Sigmoid colon (tissue), 7 donors: ENCODE measurements around the gene SLC28A2. TPM values are rescaled to one million over a fixed set of nuclear protein-coding genes. Genes with fewer than 3 reads are reported as not detected.
A peak's percentile ranks its signal among the peaks of the same experiment; 100 is the strongest.

Source experiments
- DNase-seq: peaks from one replicate; pipeline ENCODE4 v3.0.0-alpha.2; 2019
- H3K27ac ChIP-seq, 4 donors: fragments of 200-600 bp; sonication (generic); one replicate each; pipeline ENCODE4 v1.5.1; 2016 to 2019; ENCODE audit warnings: mild to moderate bottlenecking in 1 of 4
- H3K27me3 ChIP-seq, 3 donors: fragments of 200-600 bp; sonication (generic); one replicate each; pipeline ENCODE4 v1.5.1; 2019; ENCODE audit warnings: mild to moderate bottlenecking in 1 of 3
- H3K36me3 ChIP-seq, 4 donors: fragments of 200-600 bp; sonication (generic); one replicate each; pipeline ENCODE4 v1.5.1; 2016 to 2019
- H3K4me1 ChIP-seq, 4 donors: fragments of 200-600 bp; sonication (generic); one replicate each; pipeline ENCODE4 v1.5.1; 2017 to 2019
- H3K4me3 ChIP-seq, 4 donors: fragments of 200-600 bp; sonication (generic); one replicate each; pipeline ENCODE4 v1.5.1; 2017 to 2019; ENCODE audit warnings: mild to moderate bottlenecking in 2 of 4, moderate library complexity in 1 of 4
- H3K9me3 ChIP-seq, 4 donors: fragments of 200-600 bp in 3 of 4; sonication (generic) in 3 of 4; one replicate each; pipeline versions ENCODE4 v1.5.1 to v1.6.1; 2013 to 2019
- EP300 ChIP-seq, 4 donors: sonication (generic); formaldehyde crosslinking; IDR thresholded peaks; one replicate each; pipeline ENCODE4 v1.6.1; 2017; ENCODE audit warnings: antibody characterized with exemption in 4 of 4
- POLR2A ChIP-seq, 2 donors: fragments of 450-650 bp; IDR thresholded peaks; one replicate each; pipeline ENCODE4 v1.6.1; 2016; ENCODE audit warnings: antibody characterized with exemption in 2 of 2, mild to moderate bottlenecking in 2 of 2, moderate library complexity in 2 of 2
- POLR2AphosphoS5 ChIP-seq, 4 donors: sonication (generic); formaldehyde crosslinking; IDR thresholded peaks; one replicate each; pipeline ENCODE4 v1.6.1; 2017; ENCODE audit warnings: antibody characterized with exemption in 4 of 4
- WGBS, 2 donors: extraction: QIAGEN DNeasy Blood & Tissue Kit; methylation state at CpG; one replicate each; pipeline ENCODE4 v1.1.7; 2013; 5-methylcytosine and 5-hydroxymethylcytosine counted together
- intact Hi-C: fragments of 100-400 bp; cut with DNase I; formaldehyde crosslinking; loops from one replicate; pipeline ENCODE4 v1.15.1; 2023
- polyA plus RNA-seq, 3 donors: library from polyadenylated mRNA; stranded (reverse); fragments of 200-250 nt; gene quantifications; one replicate each; pipeline ENCODE4 v1.2.3, GENCODE V29; 2013
- total RNA-seq, 4 donors: library from RNA; depleted of rRNA; stranded (reverse); fragments of >200 nt; gene quantifications; one replicate each; pipeline ENCODE4 v1.1.0, GENCODE V29; 2016
- TF ChIP-seq, protein P1 (sequence below), 4 experiments: fragments of 450-650 bp in 3 of 4; fragments of 200-600 bp in 1 of 4; IDR thresholded peaks; one replicate each; pipeline ENCODE4 v1.5.1; 2016 to 2019; ENCODE audit warnings: antibody characterized with exemption in 4 of 4, mild to moderate bottlenecking in 3 of 4, moderate library complexity in 2 of 4
- donor health status: healthy with polysubstance abuse.
- donor health status: Bipolar disorder and iron deficiency.
- donor health status: healthy.

SLC28A2 gene, protein sequence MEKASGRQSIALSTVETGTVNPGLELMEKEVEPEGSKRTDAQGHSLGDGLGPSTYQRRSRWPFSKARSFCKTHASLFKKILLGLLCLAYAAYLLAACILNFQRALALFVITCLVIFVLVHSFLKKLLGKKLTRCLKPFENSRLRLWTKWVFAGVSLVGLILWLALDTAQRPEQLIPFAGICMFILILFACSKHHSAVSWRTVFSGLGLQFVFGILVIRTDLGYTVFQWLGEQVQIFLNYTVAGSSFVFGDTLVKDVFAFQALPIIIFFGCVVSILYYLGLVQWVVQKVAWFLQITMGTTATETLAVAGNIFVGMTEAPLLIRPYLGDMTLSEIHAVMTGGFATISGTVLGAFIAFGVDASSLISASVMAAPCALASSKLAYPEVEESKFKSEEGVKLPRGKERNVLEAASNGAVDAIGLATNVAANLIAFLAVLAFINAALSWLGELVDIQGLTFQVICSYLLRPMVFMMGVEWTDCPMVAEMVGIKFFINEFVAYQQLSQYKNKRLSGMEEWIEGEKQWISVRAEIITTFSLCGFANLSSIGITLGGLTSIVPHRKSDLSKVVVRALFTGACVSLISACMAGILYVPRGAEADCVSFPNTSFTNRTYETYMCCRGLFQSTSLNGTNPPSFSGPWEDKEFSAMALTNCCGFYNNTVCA
- total RNA-seq: not detected
- 1 to 10 TPM; 1.2 to 3.0 (median 1.8) TPM for polyA plus RNA-seq

DNA sequence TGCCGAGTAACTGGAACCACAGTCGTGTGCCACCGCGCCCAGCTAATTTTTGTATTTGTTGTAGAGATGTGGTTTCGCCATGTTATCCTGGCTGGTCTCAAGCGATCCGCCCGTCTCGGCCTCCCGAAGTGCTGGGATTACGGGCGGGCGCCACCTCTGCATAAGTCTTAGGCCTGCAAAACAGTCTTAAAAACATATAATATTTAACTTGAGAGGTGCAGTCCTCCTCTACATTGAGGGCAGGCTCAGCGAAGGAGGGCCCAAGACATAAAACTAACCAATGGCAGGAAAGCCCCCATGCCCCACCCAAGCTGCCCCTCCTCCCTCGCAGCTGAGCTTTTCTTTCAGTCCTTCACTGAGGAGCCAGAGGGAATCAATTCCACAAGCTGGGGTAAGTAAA, at the start of gene SLC28A2:
Gene SLC28A2, plus strand, starts transcription at position 347 of the 400 bp plus-strand sequence. CDS start 982 bp downstream, outside the sequence.
- intact Hi-C loops: no loop called here
- no peaks in the 10 kb centered on the region for H3K36me3 ChIP-seq
- 77 to 89% methylated on average over 15 of the region's 15 CpGs for WGBS, 2 donors
- H3K27me3 ChIP-seq: no peaks in the 10 kb centered on the region
- no peaks in the 10 kb centered on the region for H3K9me3 ChIP-seq
- H3K4me3 ChIP-seq: no peak within 1 kb of the TSS
- peaks cover 0 to 8% (median 3%) of the 10 kb centered on the region in 4 donors for H3K4me1 ChIP-seq
- no peak for DNase-seq
- TF ChIP-seq EP300 (IDR thresholded peaks at IDR 0.05) (no peak), POLR2AphosphoS5 (IDR thresholded peaks at IDR 0.05) (no peak), POLR2A (IDR thresholded peaks at IDR 0.05) (no peak)
- TF ChIP-seq, protein P1, sequence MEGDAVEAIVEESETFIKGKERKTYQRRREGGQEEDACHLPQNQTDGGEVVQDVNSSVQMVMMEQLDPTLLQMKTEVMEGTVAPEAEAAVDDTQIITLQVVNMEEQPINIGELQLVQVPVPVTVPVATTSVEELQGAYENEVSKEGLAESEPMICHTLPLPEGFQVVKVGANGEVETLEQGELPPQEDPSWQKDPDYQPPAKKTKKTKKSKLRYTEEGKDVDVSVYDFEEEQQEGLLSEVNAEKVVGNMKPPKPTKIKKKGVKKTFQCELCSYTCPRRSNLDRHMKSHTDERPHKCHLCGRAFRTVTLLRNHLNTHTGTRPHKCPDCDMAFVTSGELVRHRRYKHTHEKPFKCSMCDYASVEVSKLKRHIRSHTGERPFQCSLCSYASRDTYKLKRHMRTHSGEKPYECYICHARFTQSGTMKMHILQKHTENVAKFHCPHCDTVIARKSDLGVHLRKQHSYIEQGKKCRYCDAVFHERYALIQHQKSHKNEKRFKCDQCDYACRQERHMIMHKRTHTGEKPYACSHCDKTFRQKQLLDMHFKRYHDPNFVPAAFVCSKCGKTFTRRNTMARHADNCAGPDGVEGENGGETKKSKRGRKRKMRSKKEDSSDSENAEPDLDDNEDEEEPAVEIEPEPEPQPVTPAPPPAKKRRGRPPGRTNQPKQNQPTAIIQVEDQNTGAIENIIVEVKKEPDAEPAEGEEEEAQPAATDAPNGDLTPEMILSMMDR (IDR thresholded peaks at IDR 0.05): no peak
- H3K27ac ChIP-seq: no peak within 1 kb of the TSS

DNA sequence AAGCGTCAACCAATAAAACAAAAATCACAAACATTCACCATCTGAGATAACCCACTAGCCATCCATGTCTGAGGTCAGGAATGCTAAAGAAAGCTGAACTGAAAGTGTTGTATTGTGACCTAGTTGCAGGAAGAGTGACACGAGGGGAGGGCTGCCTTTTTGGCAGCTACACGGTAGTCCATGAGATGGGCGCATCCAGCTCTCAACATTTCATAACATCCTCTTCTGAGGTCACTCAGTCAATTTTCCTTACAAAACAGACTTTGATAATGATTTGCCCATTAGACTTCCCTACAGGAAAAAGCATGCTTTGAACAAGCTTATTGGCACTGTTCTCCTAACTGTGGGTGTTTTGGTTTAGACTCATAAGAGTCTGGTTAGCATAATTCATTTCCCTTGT, 48.9 kb upstream of the SLC28A2 start:
- H3K4me3 ChIP-seq: no peak overlapping the region
- H3K27ac ChIP-seq: no peak overlapping the region
- DNase-seq: no peak
- no peak for TF ChIP-seq POLR2AphosphoS5 (IDR thresholded peaks at IDR 0.05)
- TF ChIP-seq POLR2A (IDR thresholded peaks at IDR 0.05): no peak
- WGBS, 2 donors: 78 to 81% methylated on average over 4 of the region's 4 CpGs
- no peaks in the 10 kb centered on the region for H3K9me3 ChIP-seq
- H3K36me3 ChIP-seq: no peaks in the 10 kb centered on the region
- intact Hi-C loops: loop anchor here (5.0 kb wide), 1 partner anchor 174 kb away; the partner anchor contains the start of gene GATM
- no peaks in the 10 kb centered on the region for H3K27me3 ChIP-seq
- H3K4me1 ChIP-seq: peaks cover 0 to 11% (median 7%) of the 10 kb centered on the region in 4 donors

DNA sequence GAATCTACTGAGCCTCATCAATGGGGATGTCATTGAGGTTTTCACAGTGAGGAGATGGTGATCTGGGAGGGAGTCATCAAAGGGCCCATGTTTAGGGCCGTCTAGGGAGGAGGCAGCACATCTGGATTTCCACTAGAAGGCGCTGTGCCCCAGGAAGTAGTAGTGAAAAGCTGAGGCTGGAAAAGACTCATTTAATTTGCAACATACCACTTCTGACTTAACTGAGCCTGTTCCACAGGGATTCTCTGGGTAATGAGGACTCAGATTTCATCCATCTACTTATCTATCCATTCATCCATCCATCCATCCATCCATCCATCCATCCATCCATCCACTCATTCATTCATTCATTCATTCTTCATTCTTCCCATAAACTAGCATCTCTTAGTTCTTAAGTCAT, 46.8 kb upstream of the SLC28A2 start:
- H3K27ac ChIP-seq: no peak overlapping the region
- no peaks in the 10 kb centered on the region for H3K9me3 ChIP-seq
- TF ChIP-seq, protein P1 (IDR thresholded peaks at IDR 0.05): peak; percentile 32 to 75 (median 67)
- TF ChIP-seq POLR2AphosphoS5 (IDR thresholded peaks at IDR 0.05): no peak
- no peak for TF ChIP-seq EP300 (IDR thresholded peaks at IDR 0.05)
- TF ChIP-seq POLR2A (IDR thresholded peaks at IDR 0.05): no peak
- DNase-seq: no peak
- intact Hi-C loops: no loop called here
- no peaks in the 10 kb centered on the region for H3K36me3 ChIP-seq
- no peaks in the 10 kb centered on the region for H3K27me3 ChIP-seq
- 1 to 3% methylated on average over 2 of the region's 2 CpGs for WGBS, 2 donors
- H3K4me3 ChIP-seq: no peak overlapping the region
- peaks cover 0 to 4% (median 0%) of the 10 kb centered on the region in 4 donors for H3K4me1 ChIP-seq

GRCh38 chr15:45212493-45212892, 39.5 kb upstream of the SLC28A2 start:
- no peak for DNase-seq
- Histone ChIP-seq H3K27ac (no peak overlapping the region), H3K27me3 (no peaks in the 10 kb centered on the region), H3K4me3 (no peak overlapping the region), H3K36me3 (no peaks in the 10 kb centered on the region), H3K4me1 (no peaks in the 10 kb centered on the region), H3K9me3 (no peaks in the 10 kb centered on the region)
- TF ChIP-seq, protein P1 (IDR thresholded peaks at IDR 0.05): no peak
- TF ChIP-seq EP300 (IDR thresholded peaks at IDR 0.05) (no peak), POLR2AphosphoS5 (IDR thresholded peaks at IDR 0.05) (no peak), POLR2A (IDR thresholded peaks at IDR 0.05) (no peak)
- WGBS, 2 donors: 61 to 71% methylated on average over 1 of the region's 1 CpG
- intact Hi-C loops: no loop called here

DNA sequence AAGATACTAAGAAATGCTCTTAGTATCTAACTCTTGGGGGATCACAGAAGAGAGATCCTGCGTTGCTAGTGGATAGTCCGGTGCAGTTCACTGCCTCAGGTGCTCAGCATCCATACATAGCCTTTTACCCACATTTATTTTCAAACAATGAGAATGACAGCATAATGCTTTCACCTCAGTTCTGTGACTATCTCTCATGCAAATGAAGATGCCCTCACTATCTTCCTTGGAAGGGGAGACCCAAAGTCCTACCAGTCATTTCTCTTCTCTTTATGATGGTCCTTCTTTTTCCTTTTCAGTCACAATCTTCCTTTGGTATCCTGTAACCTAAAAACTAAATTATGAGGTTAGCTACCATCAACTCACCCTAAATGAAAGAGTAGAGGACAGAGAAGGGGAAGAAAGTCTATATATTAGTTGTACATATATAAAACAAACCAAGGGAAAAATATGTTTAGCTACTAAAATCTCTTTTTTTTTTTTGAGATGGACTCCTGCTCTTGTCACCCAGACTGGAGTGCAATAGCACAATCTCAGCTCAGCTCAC, 30.9 kb upstream of the SLC28A2 start:
- Histone ChIP-seq H3K27me3 (no peaks in the 10 kb centered on the region), H3K36me3 (no peaks in the 10 kb centered on the region), H3K9me3 (no peaks in the 10 kb centered on the region), H3K27ac (no peak overlapping the region), H3K4me1 (no peaks in the 10 kb centered on the region), H3K4me3 (no peak overlapping the region)
- WGBS, 2 donors: 91 to 95% methylated on average over 2 of the region's 2 CpGs
- DNase-seq: no peak
- no peak for TF ChIP-seq EP300 (IDR thresholded peaks at IDR 0.05)
- TF ChIP-seq POLR2AphosphoS5 (IDR thresholded peaks at IDR 0.05): no peak
- no peak for TF ChIP-seq POLR2A (IDR thresholded peaks at IDR 0.05)
- TF ChIP-seq, protein P1 (IDR thresholded peaks at IDR 0.05): no peak
- intact Hi-C loops: no loop called here
